Muscle of back (tissue), 11 donors: Measurements from ENCODE around the gene FDXR. TPM values are rescaled to one million over a fixed set of nuclear protein-coding genes. Genes with fewer than 3 reads are reported as not detected.

Experiments used
- DNase-seq, 3 donors: peaks; one replicate each; pipeline versions ENCODE4 v3.0.0 to v3.0.0-alpha.2; 2013
- polyA plus RNA-seq, 10 donors: library from polyadenylated mRNA; unstranded; fragments of 120-200 nt; gene quantifications; one replicate each; pipeline ENCODE4 v1.2.1, GENCODE V29; 2013; ENCODE audit not compliant: insufficient read length in 10 of 10

The FDXR gene
- polyA plus RNA-seq, 10 donors, result 1.3 to 5.7 (median 2.5) TPM

GRCh38 chr17:74898376-74898946 is 25.7 kb upstream of the FDXR start:
- no peak for DNase-seq

- DNase-seq, result no peak
Observed at GRCh38 chr17:74893936-74894671, 21.3 kb upstream of the FDXR start.

GRCh38 chr17:74892974-74893911 is 20.4 kb upstream of the FDXR start, which contains the start of gene FADS6:
TSS of gene FADS6 (minus strand) at chr17:74893633. CDS start at chr17:74893595, 38 bp downstream.
- no peak for DNase-seq

- DNase-seq, result no peak
Observed at GRCh38 chr17:74892013-74892841, 19.4 kb upstream of the FDXR start.

GRCh38 chr17:74890554-74890953 is 17.8 kb upstream of the FDXR start:
- no peak for DNase-seq

GRCh38 chr17:74888469-74888868 is 15.7 kb upstream of the FDXR start:
- DNase-seq, result no peak

GRCh38 chr17:74883241-74883745 is 10.5 kb upstream of the FDXR start:
- DNase-seq, result no peak

GRCh38 chr17:74882517-74883240 is 9.9 kb upstream of the FDXR start:
- DNase-seq, result no peak

- DNase-seq, result no peak
Observed at GRCh38 chr17:74881073-74881472, 8.3 kb upstream of the FDXR start.

- no peak for DNase-seq
Observed at GRCh38 chr17:74879308-74879707, 6.5 kb upstream of the FDXR start.

GRCh38 chr17:74878658-74879057 is 5.9 kb upstream of the FDXR start:
- no peak for DNase-seq

- DNase-seq, result no peak
Observed at GRCh38 chr17:74877592-74878548, 5.1 kb upstream of the FDXR start.

GRCh38 chr17:74875977-74876593 is 3.3 kb upstream of the FDXR start:
- no peak for DNase-seq

GRCh38 chr17:74875155-74875976 is 2.6 kb upstream of the FDXR start:
- DNase-seq, result no peak

GRCh38 chr17:74874615-74875037 is 1.8 kb upstream of the FDXR start:
- DNase-seq, result no peak

GRCh38 chr17:74873874-74874614 is 1.2 kb upstream of the FDXR start:
- no peak for DNase-seq
